HuH-7 (cell line): ENCODE data around the gene DST.
"Not testable (repeated sequence)": the region's sequence is repeated elsewhere in the genome, so short reads cannot be mapped to it uniquely, and the experiment has no call there.

Source experiments
- DNase-seq: peaks from one replicate; pipeline ENCODE4 v3.0.0; 2011; ENCODE audit warnings: low spot score

DST gene

GRCh38 chr6:56570413-56571359 is 72.0 kb downstream of the DST start:
- DNase-seq: peak; percentile 10

DNA sequence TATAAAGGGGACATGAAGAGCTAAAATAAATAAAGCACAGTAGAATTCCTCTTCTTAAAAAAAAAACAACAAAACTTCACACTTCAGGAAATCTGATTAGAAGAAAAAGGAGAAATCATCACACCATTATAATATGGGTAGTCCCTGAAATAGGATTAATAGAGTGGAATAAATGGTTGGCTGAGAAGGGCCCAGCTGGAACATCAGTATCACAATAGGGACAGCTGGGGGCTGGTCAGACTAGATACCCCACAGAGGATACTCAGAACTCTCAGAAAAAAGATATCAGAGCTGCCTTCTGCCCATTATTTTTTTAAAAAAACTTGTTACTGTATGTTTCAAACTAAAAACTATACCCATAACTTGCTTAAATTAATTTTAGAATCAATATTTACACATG is 75.2 kb downstream of the DST start:
- no peak for DNase-seq

GRCh38 chr6:56562730-56563129 is 80.0 kb downstream of the DST start:
- DNase-seq: not testable (repeated sequence)

DNA sequence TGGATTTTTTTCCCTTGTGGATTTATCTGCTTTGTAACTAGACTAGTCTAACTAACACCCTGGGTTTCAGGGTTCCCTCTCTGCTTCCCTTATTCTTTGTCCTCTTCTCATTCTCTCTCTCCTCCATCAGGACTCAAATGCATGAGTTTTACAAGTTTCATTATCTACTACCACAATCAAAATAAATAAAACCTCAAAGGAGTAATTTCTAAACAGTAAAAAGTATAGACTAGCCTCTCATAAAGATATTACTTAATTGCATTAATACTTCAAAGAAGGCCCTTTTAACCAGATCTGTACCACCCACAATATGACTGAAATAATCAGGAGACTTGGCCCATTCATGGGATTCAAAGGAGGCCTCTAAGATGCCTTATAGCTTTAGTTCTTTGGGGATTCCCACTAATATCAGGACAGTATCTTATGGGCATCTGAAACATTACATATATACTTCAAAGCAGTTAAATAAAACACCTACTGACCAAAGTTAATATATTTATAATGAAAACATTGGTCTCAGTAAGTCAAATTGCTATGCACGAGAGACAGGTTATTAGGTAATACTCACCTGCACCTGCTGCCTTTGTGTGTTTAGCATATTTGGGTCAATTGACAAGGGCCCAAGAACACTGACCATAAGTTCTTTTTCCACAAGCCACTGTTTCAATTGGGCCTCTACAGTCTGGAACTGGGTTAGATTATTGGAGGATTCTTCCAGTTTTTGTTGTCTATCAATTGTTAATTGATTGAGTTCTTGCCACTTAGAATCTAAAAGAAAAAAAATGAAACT is 85.7 kb downstream of the DST start:
- DNase-seq: no peak

DNA sequence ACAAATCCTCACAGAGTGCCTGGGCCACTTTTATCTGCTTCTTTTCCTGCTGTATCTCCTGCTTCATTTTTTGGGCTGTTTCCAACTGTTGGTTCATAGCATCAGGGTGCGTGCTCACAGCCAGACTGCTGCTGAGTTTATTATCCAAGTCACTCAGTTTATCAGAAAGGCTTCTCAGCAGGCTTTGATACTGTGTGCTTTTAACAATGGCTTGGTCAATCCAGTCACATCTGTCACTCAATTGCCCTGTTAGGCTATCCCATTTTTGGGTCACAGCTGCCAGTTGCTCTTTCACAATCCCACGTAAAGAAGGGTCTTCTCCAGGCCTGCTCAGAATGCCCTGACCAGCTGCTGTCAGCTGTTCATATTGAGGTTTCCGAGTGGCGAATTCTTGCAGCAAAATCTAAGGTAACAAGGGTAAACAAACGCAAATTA is 87.2 kb downstream of the DST start:
- no peak for DNase-seq

DNA sequence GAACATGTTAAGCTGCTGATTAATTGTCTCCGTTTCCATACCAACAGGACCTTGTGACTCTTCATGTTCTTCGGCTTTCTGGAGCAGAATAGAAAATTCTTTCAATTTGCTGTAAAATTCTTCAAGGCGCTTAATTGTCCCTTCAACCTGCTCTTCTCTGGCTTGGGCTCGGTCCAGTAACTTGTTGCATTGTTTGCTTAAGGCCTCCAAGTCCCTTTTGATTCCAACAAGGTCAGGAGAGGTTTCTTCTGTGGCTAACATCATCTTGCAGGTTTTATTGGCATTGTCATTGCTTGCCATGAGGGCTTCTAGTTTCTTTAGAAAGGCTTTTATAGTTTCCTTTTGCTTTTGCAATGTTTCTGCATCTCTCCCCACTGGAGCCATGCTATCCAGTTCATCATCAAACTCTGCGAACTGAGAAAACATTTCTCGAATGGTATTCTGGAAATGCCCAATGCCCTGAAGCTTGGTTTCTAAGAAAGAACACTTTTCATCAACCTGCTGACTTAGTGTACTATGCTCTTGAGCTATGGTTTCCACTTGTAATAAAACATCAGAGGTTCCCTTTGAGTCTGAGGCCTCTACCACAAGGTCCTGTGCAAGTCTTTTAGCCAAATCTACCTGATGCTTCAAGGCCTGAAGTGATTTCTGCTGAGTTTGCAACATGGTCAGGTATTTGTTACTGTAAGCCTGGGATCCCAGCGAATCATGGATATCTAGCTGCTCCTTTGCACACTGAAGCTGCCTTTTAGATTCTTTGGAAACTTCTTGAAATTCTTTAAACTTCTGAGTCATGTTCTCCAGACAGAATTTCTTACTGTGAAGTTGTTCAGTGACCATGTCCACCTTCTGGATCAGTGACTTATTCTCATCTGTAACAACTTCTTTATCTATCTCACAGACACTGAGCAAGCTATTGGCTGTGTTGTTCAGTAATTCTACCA is 90.2 kb downstream of the DST start:
- no peak for DNase-seq

- no peak for DNase-seq
Observed at GRCh38 chr6:56551409-56552120, 91.1 kb downstream of the DST start.

DNA sequence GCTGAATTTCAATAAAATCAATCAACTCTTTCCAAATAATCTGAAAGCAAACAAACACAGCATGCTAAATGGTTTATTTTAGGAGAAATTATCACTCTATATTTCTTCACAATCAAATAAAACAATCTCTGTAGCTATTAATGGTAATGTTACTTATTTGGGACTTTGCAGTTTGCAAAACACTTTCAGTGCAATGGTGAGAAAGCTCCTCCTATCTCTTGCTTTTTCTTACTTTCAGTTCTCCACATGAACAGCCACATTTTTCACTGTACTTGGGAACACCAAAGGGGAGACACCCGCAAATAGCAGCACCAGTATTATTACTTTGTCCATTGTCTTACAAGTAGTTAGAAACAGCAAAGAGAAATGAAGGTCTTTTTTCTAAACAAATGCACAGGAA is 92.4 kb downstream of the DST start:
- DNase-seq: no peak

- no peak for DNase-seq
Observed at GRCh38 chr6:56549014-56549413, 93.7 kb downstream of the DST start.

- no peak for DNase-seq
Observed at GRCh38 chr6:56547687-56548086, 95.0 kb downstream of the DST start.

GRCh38 chr6:56542364-56543331 is 100.0 kb downstream of the DST start:
- DNase-seq: peak; percentile 55

DNA sequence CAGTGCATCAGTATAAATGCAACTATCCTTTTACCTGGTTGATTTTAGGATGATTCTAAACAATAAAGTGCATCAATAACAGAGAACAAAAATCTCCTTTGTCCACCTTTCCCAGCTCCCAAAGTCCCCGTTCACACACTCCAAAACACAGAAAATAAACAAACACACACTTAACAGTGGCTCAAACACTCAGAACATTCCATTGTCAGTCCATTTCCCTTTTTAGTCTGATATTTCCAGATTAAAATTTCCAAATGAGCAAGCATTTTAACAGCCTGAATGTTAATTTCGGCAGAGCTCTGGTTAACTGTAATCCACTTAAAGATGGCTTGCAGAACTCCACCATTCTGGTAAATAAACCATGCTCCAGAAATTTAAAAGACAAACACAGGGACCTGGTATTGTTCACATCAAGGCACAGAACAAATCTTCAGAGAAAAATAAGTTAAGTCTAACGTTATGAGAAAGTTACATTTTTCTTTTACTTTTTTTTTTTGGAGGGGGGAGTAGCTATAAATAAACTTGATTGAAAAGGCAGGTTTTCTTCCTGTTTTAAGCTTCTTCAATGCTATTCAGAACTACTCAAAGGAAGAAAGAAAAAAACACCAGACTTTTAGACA is 100.8 kb downstream of the DST start:
- no peak for DNase-seq

DNA sequence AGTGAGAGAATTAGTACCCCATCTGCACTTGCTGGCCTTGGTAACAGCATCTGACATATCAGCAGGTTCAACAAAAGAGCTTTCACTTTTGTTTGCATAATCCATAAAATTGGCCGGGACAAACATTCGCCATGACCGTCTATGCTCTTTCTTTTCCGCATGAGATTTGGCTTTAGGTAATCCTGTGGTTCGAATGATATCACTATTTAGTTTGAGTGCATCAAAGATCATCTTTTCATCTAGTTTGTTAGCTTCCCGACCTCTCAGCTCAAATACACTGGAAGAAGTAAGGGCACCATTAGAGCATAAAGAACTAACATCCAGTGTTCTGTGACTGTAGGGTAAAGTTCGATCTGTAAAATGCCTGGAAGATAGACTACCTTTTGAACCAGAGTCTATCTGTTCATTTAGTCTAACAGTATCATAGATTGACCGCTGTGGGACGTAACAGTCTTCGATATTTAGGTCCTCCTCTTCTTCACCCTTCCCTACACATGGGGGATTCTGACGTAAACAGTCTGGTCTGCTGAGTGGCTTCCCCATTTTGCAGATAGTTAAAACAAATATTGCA is 101.6 kb downstream of the DST start:
- DNase-seq: no peak

- DNase-seq: no peak
Observed at GRCh38 chr6:56540232-56541029, 102.3 kb downstream of the DST start.

DNA sequence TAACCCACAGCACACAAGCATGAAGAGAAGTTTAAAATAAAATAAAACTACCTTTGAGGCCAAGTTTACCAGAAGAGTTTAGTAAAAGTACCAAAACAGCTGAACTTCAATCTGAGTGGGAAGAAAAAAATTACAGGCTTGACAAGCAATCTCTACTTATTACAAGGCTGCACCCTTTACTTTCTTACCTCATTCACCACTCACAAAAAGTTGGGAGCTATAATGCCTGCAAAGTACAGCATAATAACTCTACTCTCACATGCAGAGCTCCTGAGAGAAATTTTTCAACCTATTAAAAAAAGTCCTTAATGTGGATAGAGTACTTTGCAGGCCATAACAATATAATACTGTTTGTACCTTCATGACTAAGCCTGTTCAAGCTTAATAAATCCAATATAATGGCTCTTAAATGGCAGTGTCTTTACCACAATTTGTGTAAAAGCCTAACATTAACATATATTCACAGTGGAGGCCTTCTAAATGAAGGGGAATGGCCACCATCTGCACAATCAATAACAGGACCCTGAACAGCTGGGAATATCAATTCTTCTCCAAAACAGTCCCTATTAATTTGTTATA is 103.1 kb downstream of the DST start:
- no peak for DNase-seq

- no peak for DNase-seq
Observed at GRCh38 chr6:56538851-56539250, 103.8 kb downstream of the DST start.

DNA sequence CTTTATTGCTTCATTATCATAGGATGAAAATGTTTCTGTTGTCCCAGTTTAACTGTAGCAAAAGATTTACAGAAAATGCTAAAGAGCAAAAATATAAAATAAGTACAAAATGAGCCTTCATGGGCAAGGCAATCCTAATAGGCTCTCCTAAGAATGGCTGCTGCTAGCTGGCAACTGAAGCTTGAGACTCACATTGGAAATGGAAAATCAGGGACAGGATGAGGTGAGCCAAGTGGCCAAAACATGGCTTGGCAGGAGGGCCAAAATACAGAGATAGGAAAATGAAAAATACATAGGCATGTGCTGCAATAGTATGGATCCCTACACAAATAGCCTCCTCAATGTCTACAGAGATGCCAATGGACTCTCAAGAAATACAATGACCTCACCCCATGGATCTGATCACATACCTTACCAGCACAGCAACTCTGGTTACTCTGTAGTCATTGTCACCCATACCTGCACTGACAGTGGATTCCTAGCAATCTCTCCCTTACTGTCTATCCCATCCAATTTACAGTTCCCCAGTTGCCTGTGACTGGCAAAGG is 105.4 kb downstream of the DST start:
- no peak for DNase-seq

- DNase-seq: no peak
Observed at GRCh38 chr6:56536536-56536935, 106.2 kb downstream of the DST start.
